ENCODE measurements around the gene FAR2. TPM values are rescaled to one million over a fixed set of nuclear protein-coding genes. Genes with fewer than 3 reads are reported as not detected.

The FAR2 gene
- polyA plus RNA-seq, 1 of the 3 experiments (the other 2 are of a cell fraction): 7.4 TPM

DNA sequence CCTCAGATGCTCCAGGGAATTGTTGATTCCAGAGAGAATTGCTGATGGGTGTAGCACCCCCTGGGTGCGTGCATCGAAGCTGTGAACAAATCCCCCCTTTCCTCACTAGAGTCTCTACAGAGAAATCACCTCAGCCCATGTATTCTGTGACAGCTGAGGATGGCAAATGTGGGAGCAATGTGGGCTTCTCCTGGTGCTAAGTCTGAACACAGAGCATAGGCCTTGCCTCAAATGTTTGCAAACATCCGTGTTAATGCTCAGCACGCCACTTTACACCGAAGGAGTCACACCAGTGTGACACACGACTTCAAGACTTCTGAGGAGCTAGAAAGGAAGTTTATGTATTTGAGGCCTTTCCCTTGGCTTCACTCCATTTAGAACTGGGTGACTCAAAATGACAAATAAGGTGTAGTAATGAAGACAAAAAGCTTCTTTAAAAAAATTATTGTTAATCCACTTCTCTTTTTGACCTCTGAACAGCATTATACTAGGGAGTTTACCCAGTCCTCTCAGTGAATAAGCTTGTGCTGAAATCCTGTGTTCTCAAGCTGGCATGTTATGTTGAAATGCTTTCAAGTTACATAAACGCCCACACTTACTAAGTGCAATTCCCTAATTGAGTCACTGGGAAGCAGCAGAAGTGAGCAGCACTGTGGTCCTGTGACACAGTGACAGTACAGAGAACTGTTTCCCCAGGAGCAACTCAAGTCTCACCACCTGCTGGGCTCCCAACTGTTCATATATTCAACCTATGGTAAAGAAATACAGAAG is 92.9 kb downstream of the FAR2 start:
- CTCF ChIA-PET: interaction anchor here (0.8 to 2.0 kb wide), 5 partner anchors 8 to 169 kb away, joined by 3 to 4 read pairs (median 3); no protein-coding TSS in a partner anchor
- TF ChIP-seq GATA2 (CRISPR knock-in tag; IDR thresholded peaks at IDR 0.05) (no peak), FOSL2 (IDR thresholded peaks at IDR 0.05; ENCODE audit: borderline replicate concordance, low read depth) (0 out of 2 replicates have a peak, but pooled peaks have one; percentile 36), MXI1 (IDR thresholded peaks at IDR 0.05; ENCODE audit: low read depth, low read length) (no peak), YY1 (IDR thresholded peaks at IDR 0.05; ENCODE audit: low read depth) (no peak), FOXJ3 (CRISPR knock-in tag; IDR thresholded peaks at IDR 0.05) (no peak), EZH2phosphoT487 (IDR thresholded peaks at IDR 0.05; ENCODE audit: borderline replicate concordance, low read depth) (no peak), TCF12 (IDR thresholded peaks at IDR 0.05) (no peak), RAD21 (IDR thresholded peaks at IDR 0.05; ENCODE audit: low read length) (peak; percentile 26; the same call in 1 of the 2 replicates), CHD2 (IDR thresholded peaks at IDR 0.05; ENCODE audit: low read length, partially characterized antibody) (no peak), SMC3 (IDR thresholded peaks at IDR 0.05; ENCODE audit: low read depth, low read length) (no peak), CTCF (IDR thresholded peaks at IDR 0.05) (no peak), TEAD4 (IDR thresholded peaks at IDR 0.05; ENCODE audit: borderline replicate concordance, insufficient read depth) (no peak), RFX5 (IDR thresholded peaks at IDR 0.05; ENCODE audit: low read length) (no peak), EP300 (IDR thresholded peaks at IDR 0.05; ENCODE audit: borderline replicate concordance in 1 of 2, low read depth in 1 of 2, low read length in 1 of 2) (no peak)
- TF ChIP-seq, protein P1, sequence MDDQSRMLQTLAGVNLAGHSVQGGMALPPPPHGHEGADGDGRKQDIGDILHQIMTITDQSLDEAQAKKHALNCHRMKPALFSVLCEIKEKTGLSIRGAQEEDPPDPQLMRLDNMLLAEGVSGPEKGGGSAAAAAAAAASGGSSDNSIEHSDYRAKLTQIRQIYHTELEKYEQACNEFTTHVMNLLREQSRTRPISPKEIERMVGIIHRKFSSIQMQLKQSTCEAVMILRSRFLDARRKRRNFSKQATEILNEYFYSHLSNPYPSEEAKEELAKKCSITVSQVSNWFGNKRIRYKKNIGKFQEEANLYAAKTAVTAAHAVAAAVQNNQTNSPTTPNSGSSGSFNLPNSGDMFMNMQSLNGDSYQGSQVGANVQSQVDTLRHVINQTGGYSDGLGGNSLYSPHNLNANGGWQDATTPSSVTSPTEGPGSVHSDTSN (IDR thresholded peaks at IDR 0.05): no peak
- TF ChIP-seq, protein P2, sequence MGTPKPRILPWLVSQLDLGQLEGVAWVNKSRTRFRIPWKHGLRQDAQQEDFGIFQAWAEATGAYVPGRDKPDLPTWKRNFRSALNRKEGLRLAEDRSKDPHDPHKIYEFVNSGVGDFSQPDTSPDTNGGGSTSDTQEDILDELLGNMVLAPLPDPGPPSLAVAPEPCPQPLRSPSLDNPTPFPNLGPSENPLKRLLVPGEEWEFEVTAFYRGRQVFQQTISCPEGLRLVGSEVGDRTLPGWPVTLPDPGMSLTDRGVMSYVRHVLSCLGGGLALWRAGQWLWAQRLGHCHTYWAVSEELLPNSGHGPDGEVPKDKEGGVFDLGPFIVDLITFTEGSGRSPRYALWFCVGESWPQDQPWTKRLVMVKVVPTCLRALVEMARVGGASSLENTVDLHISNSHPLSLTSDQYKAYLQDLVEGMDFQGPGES (IDR thresholded peaks at IDR 0.05; ENCODE audit: low read depth, low read length): no peak
- 66% methylated on average over 7 of the region's 7 CpGs for WGBS (ENCODE audit: low lambda C conversion rate)
- Histone ChIP-seq H3K4me1 (ENCODE audit: control insufficient read depth in 1 of 2, insufficient read depth in 2 of 2, low read depth in 1 of 2, low read length in 1 of 2) (peaks cover 18 to 25% of the 10 kb centered on the region in 2 experiments; a peak in 3 of 4 replicates), H3K79me2 (ENCODE audit: insufficient read depth) (no peaks in the 10 kb centered on the region), H3K36me3 (replicated peaks in 1 of 2; ENCODE audit: control insufficient read depth in 1 of 2, insufficient read depth in 2 of 2, low read length in 1 of 2) (no peaks in the 10 kb centered on the region), H2AFZ (ENCODE audit: low read depth) (0 out of 2 replicates have a peak overlapping the region, but pooled peaks have one; percentile 4), H3F3A (replicated peaks; ENCODE audit: insufficient read depth) (no peaks in the 10 kb centered on the region), H4K20me1 (ENCODE audit: insufficient read depth) (no peaks in the 10 kb centered on the region), H3K9me3 (no peaks in the 10 kb centered on the region), H3K4me3 (ENCODE audit: low read depth in 2 of 2, low read length in 1 of 2) (no peak overlapping the region), H3K27ac (ENCODE audit: low read depth in 2 of 2, low read length in 1 of 2) (peak overlapping the region; percentile 14 to 74; a peak in 3 of 4 replicates), H3K9me2 (no peaks in the 10 kb centered on the region), H3K27me3 (ENCODE audit: insufficient read depth) (no peaks in the 10 kb centered on the region), H3K9ac (no peak overlapping the region), H3K4me2 (peak overlapping the region; percentile 12; the same call in 1 of the 2 replicates)
- DNase-seq: peak; percentile 24
- POLR2A ChIA-PET: no interaction called here
